Left lung (tissue), 10 donors: ENCODE results near the gene EXD3. TPM values are rescaled to one million over a fixed set of nuclear protein-coding genes. Genes with fewer than 3 reads are reported as not detected.

Experiments
- ATAC-seq: fragments of 200-7000 bp; cut with Tn5 transposase; one replicate; pipeline ENCODE4 v1.9.1; 2020; ENCODE audit warnings: moderate library complexity
- DNase-seq, 4 donors: peaks; one replicate each; pipeline ENCODE4 v3.0.0-alpha.2; 2013 to 2020
- H3K27ac ChIP-seq, 2 donors: fragments of 200-600 bp; sonication (generic) in 1 of 2; one replicate each; pipeline versions ENCODE4 v1.5.0 to v1.8.0; 2020 to 2021
- H3K27me3 ChIP-seq, 2 donors: fragments of 200-600 bp; sonication (generic) in 1 of 2; one replicate each; pipeline versions ENCODE4 v1.5.0 to v1.8.0; 2020 to 2021
- H3K36me3 ChIP-seq, 2 donors: fragments of 200-600 bp; sonication (generic) in 1 of 2; one replicate each; pipeline versions ENCODE4 v1.5.0 to v1.8.0; 2020 to 2021
- H3K4me1 ChIP-seq, 2 donors: fragments of 200-600 bp; one replicate each; pipeline ENCODE4 v1.8.0; 2021
- H3K4me3 ChIP-seq, 2 donors: fragments of 200-600 bp; sonication (generic) in 1 of 2; one replicate each; pipeline versions ENCODE4 v1.5.0 to v1.8.0; 2020 to 2021; ENCODE audit warnings: mild to moderate bottlenecking in 1 of 2
- H3K9me3 ChIP-seq, 2 donors: fragments of 200-600 bp; sonication (generic) in 1 of 2; one replicate each; pipeline versions ENCODE4 v1.5.0 to v1.8.0; 2020 to 2021
- intact Hi-C, 2 donors: fragments of 100-400 bp; cut with DNase I; formaldehyde crosslinking; loops; one replicate each; pipeline versions ENCODE4 v1.11.2 to v1.14.2; 2022
- polyA plus RNA-seq, 6 donors: library from polyadenylated mRNA; unstranded; fragments of 120-200 nt; gene quantifications; one replicate each; pipeline ENCODE4 v1.2.1, GENCODE V29; 2013; ENCODE audit not compliant: insufficient read length in 6 of 6
- total RNA-seq, 2 donors: library from RNA; stranded (reverse); fragmentation: NEBNext Ultra II Directional; extraction: Animal tissue kit (Norgen Biotek cat#: 25700); gene quantifications; one replicate each; pipeline ENCODE4 v1.2.1, GENCODE V29; 2021
- TF ChIP-seq, protein P1 (sequence below), 2 donors: fragments of 200-600 bp; sonication (generic) in 1 of 2; IDR thresholded peaks; one replicate each; pipeline versions ENCODE4 v1.5.0 to v1.8.0; 2021; ENCODE audit warnings: antibody characterized with exemption in 2 of 2
- donor health status: DM: no; HTN: yes; CAD: no.
- donor health status: DM: no; HTN: no; CAD: no.

The EXD3 gene
- total and polyA plus RNA-seq, 8 donors = 13.2 to 21.8 (median 16.6) TPM

DNA sequence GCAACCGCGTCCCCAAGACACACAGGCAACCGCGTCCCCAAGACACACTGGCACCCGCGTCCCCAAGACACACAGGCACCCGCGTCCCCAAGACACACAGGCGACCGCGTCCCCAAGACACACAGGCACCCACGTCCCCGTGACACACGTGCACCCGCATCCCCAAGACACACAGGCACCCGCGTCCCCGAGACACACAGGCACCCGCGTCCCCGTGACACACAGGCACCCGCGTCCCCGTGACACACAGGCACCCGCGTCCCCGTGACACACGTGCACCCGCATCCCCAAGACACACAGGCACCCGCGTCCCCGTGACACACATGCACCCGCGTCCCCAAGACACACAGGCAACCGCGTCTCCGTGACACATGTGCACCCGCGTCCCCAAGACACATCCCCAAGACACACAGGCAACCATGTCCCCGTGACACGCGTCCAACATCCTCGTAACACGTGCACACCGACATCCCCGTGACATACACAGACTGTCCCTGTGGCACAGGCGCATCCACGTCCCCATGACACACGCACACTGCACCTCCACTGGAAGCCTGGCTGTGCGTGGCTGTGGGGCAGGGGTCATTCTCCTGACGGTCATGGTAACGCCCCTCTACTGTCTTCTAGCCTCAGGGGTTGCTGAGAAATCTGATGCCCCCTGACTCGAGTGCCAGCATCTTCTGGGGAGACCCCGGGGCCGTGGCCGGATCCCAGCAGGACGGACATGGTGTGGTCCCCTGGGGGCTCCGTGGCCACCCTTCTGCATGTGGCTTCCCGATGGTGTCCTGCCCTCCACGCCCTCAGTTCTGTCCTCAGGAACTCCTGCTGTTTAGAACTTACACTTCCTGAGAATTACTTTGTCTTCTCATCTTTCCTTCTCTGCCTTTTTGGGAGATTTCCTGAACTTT is 24.1 kb downstream of the EXD3 start:
- Histone ChIP-seq H3K4me3 (no peak overlapping the region), H3K4me1 (no peaks in the 10 kb centered on the region), H3K9me3 (no peaks in the 10 kb centered on the region), H3K36me3 (no peaks in the 10 kb centered on the region), H3K27ac (no peak overlapping the region), H3K27me3 (no peaks in the 10 kb centered on the region)
- intact Hi-C loops = no loop called here
- TF ChIP-seq, protein P1, sequence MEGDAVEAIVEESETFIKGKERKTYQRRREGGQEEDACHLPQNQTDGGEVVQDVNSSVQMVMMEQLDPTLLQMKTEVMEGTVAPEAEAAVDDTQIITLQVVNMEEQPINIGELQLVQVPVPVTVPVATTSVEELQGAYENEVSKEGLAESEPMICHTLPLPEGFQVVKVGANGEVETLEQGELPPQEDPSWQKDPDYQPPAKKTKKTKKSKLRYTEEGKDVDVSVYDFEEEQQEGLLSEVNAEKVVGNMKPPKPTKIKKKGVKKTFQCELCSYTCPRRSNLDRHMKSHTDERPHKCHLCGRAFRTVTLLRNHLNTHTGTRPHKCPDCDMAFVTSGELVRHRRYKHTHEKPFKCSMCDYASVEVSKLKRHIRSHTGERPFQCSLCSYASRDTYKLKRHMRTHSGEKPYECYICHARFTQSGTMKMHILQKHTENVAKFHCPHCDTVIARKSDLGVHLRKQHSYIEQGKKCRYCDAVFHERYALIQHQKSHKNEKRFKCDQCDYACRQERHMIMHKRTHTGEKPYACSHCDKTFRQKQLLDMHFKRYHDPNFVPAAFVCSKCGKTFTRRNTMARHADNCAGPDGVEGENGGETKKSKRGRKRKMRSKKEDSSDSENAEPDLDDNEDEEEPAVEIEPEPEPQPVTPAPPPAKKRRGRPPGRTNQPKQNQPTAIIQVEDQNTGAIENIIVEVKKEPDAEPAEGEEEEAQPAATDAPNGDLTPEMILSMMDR (IDR thresholded peaks at IDR 0.05) = no peak
- ATAC-seq = no peak
- no peak for DNase-seq

- Histone ChIP-seq H3K4me3 (no peak overlapping the region), H3K36me3 (no peaks in the 10 kb centered on the region), H3K27me3 (no peaks in the 10 kb centered on the region), H3K4me1 (no peaks in the 10 kb centered on the region), H3K27ac (no peak overlapping the region), H3K9me3 (no peaks in the 10 kb centered on the region)
- TF ChIP-seq, protein P1 (IDR thresholded peaks at IDR 0.05) = no peak
- ATAC-seq (no peak), DNase-seq (no peak)
- intact Hi-C loops = no loop called here
Observed at GRCh38 chr9:137397675-137398423, 25.1 kb downstream of the EXD3 start.

- H3K27ac ChIP-seq = no peak overlapping the region
- H3K4me1 ChIP-seq = peaks cover 0 to under 1% of the 10 kb centered on the region in 2 donors
- no peak for DNase-seq
- ATAC-seq = no peak
- intact Hi-C loops = no loop called here
- no peaks in the 10 kb centered on the region for H3K27me3 ChIP-seq
- H3K4me3 ChIP-seq = no peak overlapping the region
- TF ChIP-seq, protein P1 (IDR thresholded peaks at IDR 0.05) = no peak
- no peaks in the 10 kb centered on the region for H3K9me3 ChIP-seq
- peaks cover 0 to 6% of the 10 kb centered on the region in 2 donors for H3K36me3 ChIP-seq
Observed at GRCh38 chr9:137396634-137397367, 26.2 kb downstream of the EXD3 start.

- H3K9me3 ChIP-seq = no peaks in the 10 kb centered on the region
- H3K27ac ChIP-seq = no peak overlapping the region
- no peak for ATAC-seq
- H3K4me3 ChIP-seq = no peak overlapping the region
- DNase-seq = no peak
- no peaks in the 10 kb centered on the region for H3K27me3 ChIP-seq
- intact Hi-C loops = no loop called here
- TF ChIP-seq, protein P1 (IDR thresholded peaks at IDR 0.05) = no peak
- H3K4me1 ChIP-seq = peaks cover 0 to 3% of the 10 kb centered on the region in 2 donors
- peaks cover 0 to 6% of the 10 kb centered on the region in 2 donors for H3K36me3 ChIP-seq
Observed at GRCh38 chr9:137396227-137396626, 26.7 kb downstream of the EXD3 start.
